Nucleus accumbens (tissue), 56 donors: ENCODE measurements around the gene SYT12.

Experiments
- DNase-seq, 56 donors: peaks; one replicate each; lab custom pipeline; 2025; lab: John Stamatoyannopoulos, UW

SYT12 gene

DNA sequence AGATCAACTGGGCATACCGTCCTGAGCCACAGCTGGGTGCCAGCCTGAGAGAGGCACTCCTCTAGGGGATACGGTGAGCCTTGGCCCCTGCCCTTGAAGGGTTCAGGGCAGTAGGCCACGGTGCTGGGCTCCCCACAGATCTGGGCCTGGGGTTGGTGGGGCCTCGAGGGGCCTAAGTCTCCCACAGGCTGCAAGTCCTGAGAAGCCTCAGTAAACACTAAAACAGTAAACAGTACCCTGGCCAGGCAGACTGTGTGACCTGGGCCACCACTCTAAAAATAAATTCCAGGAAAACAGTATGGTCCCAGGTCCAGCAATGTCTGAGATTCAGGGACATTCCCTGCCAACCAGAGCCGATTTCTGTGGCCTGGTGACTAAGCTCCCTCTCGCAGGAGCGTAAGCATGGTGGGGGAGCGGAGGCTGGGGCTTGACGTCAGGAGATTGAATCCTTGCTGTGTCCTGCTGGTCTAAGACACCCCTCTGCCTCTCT lies 31.5 kb downstream of the SYT12 start:
- DNase-seq: no peak

DNA sequence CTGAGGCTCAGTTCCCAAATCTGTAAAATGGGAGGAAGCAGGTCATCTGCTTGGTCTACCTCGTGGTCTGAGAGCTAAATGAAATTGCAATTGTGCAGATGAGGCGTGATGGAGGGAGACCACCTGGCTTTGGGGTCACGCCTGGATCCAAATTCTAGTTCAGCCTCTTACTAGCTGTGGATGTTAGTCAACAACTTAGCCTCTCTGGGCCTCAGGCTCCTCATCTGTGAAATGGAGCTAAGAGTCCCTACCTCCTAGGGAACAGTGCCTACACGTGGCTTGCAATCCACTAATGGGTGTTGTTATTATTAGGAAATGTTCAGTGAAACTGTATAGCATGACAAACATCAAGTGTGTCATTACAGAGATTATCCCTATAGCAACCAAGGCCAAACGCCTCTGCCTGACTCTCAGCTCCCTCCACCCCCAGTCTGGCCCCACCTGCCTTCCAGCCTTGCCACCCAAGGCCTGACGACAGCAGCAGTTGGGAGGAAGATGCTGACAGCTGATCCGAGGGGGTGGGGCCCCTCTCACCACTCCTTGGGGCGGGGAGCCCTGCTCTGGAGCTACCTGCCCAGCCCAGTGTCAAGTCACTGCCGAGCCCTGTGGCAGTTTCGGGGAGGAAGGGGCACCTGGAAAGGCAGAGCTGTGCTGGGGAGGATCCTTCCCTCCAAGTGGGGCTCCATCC lies 32.0 kb downstream of the SYT12 start:
- peak in 31 of 56 donors; percentile 3 to 82 (median 49) for DNase-seq

DNA sequence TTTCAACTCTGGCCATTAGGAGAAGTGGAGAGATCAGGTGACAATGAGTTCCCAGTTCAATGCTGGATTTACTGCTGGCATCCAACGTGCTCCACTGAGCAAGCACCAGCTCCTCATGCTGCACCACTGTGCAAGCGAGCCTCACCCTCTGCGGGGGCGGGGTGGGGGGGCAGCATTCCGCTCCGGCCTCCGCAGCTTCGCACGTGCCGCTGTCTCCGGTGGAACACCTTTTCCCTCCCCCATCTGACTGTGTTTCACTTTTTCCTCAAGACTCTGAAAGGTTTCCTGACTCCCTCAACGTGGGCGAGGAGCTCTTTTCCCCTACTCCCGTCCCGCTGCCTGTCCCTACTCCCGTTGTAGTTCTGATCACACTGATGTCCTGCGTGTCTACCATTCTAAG lies 32.9 kb downstream of the SYT12 start:
- peak in 31 of 56 donors; percentile 5 to 74 (median 37) for DNase-seq

DNA sequence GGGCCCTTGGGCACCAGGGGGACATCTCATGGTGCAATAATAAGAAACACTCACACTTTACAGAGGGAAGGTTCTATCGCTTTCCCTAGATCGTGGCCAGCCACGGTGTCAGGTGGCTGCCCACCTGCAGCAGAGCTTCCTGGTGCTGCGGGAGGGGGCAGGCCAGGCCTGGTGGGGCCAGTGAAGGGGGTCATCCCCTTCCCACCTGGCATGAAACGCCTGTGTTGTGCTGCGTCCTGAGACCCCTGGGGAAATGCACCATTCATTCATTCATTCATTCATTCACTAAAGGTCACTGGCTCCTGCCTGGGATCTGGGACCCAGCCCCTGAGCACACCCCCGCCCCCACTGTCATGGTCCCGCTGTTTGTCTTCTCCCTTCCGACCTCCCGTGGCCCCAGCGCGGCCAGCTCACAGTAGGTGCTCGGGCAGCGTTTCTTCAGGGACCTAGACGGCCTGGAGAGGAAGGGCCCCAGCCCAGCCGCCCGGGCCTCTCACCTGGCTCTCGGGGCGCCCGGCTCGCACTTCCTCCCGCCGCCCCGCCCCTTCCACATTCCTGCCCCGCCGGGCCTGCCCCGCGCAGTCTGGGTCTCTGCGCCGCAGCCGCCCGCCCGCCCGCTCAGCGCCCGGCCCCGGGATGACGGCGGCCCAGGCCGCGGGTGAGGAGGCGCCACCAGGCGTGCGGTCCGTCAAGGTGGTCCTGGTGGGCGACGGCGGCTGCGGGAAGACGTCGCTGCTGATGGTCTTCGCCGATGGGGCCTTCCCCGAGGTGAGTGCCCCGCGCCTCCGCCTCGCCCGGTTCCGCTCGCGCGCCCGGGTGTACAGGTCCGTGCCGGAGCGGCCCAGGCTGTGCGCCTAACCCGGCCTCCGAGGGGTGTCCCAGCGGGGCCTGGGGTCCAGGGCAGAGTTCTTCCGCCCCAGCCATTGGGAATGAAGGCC lies 33.6 kb downstream of the SYT12 start, which contains the start of gene RHOD:
Gene RHOD, plus strand, starts transcription at position 581 of the 938 bp plus-strand sequence. Its CDS starts 56 bp downstream, at position 637.
- DNase-seq: no peak

DNA sequence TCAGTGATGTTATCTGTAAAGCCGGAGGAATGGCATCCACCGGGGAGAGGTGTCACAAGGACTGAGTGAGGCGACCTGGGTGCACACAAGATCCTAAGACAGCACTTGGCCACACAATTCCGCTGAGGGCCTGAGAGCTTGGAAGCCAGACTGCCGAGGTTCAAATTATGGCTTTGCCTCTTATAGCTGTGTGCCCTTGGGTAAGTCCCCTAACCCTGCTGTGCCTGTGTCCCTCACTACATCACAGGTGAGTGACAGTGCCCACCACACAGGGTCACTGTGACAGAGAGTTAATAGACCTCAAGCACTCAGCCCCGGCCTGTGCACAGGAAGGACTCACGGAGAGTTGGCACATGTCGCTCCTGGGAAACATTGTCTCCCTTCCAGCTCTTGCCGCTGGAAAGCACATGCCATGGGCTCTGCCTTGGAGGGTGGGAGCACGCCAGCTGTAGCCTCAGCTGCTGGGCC lies 34.3 kb downstream of the SYT12 start:
- no peak for DNase-seq

DNA sequence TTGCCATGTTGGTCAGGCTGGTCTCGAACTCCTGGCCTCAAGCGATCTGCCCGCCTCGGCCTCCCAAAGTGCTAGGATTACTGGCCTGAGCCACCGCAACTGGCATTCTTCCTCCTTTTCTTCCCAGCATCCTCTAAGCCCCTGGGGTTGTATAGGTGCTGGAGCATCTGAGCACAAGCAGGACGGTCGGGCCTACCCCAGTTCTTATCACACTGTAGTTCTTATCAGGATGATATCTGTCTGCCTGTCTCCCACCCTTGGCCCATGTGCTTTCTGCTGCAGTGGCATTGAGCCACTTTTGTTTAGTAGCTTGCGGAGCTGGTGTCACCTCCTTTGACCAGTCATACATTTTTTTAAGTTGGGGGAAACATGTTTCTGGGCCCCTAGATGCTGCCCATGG lies 35.6 kb downstream of the SYT12 start:
- no peak for DNase-seq

DNA sequence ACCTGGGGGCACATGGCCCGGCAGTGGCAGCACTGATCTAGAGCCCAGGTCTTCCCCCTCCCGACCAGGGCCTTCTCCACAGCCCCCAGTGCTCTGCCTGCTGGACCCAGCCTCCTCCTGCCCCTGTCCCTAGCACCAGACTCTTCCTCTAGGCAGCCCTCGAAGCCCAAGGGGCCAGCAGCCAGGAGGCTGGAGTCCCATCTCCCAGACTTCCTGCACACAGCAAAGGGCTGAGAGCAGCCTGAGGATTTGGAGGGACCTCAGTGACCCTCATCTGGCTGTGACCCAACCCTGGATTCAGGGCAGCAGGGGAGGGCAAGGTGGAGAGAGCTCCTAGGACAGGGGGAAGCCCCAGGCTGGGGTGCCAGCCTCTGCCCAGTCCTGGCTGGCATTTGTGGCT lies 36.7 kb downstream of the SYT12 start:
- no peak for DNase-seq

DNA sequence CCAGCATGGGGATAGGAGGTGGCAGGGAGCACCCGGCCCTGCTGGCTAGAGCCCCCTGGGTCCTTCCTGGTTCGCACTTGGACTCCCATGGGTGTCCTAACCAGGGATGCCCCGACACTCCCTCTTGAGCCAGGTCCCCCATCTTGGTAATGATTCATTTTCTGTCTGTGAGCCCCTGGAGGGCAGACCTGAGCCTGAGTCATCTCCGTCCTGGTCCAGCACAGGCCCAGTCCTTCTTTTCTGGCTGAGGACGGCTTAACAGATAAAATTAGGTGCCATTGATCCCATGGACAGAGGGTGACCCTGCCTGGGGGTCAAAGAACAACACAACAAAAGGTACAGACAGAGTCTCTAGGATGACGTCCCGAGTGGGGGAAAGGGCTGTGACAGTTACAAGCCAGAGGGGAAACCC lies 37.2 kb downstream of the SYT12 start:
- DNase-seq: no peak

DNA sequence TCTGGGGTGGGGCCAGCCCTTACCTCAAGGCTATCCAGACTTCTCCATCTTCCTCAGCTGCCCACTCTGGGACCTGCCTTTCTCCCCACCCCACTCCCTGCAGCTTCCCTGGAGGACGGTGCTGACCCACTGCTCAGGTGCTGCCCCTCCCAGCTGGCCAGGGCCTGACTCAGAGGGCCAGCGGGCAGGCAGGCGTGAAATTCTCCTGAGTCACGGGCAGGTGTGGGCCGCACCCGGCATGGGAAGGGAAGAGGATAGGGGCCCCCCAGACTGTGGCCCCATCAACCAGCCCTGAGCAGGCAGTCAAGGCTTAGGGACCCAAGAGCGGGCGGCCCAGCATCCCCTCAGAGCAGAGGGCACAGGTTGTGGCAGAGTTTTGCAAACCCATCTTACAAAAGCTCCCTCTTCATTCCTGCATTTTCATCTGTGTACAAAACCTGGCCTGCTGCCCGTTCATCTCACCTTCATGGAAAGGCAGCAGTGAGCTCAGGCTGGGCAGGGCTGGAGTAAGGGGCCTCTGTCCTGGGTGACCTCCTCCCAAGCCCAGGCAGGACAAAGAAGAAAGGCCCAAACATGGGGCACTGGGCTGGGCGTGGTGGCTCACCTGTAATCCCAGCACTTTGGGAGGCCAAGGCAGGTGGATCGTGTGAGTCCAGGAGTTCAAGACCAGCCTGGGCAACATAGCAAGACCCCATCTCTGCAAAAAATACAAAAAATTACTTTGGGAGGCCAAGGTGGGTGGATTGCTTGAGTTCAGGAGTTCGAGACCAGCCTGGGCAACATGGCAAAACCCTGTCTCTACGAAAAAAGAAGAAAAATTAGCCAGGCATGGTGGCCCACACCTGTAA lies 39.8 kb downstream of the SYT12 start:
- no peak for DNase-seq

DNA sequence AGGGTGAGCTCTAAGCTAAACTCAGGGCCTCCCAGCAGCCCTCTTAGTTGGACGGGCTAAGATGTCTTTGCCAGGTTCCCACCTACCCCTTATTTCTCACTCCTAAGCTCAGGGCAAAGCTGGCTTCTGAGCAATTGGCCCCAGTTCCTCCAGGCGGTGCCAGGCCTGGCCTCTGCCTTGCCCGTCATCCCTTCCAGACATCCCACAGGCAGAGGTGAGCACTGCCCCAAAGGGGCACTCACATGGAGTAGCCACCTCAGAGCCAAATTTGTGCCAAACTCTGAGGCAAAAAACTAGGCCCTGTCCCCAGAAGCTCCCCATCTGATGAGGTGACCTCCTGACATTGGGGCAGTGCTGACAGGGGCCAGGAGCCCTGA lies 43.4 kb downstream of the SYT12 start:
- DNase-seq: no peak

DNA sequence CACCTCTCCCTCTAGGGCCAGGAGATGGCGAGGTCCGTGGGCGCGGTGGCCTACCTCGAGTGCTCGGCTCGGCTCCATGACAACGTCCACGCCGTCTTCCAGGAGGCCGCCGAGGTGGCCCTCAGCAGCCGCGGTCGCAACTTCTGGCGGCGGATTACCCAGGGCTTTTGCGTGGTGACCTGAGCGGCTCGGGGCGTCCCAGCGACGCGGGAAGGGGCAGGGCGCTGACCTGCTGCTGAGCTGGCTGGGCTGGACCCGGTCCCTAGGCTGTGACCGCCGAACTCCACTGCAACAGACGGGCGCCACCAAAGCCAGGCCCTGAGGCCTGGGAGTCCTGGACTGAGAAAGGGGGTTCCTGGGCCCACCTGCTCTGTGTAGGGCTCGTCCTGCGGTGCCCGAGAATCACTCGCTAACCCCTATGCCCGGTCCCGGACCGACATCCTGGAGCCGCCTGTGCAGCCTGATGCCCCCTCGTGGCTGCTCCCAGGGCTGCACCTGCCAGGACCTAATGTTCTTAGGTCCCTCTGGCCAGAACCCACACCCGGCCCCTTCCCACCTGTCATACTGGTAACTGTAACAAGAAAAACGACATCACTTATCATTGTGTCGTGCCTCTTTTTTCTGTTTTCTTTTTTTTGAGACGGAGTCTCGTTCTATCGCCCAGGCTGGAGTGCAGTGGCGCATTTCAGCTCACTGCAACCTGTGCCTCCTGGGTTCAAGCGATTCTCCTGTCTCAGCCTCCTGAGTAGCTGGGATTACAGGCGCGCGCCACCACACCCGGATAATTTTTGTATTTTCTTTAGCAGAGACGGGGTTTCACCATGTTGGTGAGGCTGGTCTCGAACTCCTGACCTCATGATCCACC lies 48.7 kb downstream of the SYT12 start:
- peak in 41 of 56 donors; percentile 7 to 73 (median 30) for DNase-seq

DNA sequence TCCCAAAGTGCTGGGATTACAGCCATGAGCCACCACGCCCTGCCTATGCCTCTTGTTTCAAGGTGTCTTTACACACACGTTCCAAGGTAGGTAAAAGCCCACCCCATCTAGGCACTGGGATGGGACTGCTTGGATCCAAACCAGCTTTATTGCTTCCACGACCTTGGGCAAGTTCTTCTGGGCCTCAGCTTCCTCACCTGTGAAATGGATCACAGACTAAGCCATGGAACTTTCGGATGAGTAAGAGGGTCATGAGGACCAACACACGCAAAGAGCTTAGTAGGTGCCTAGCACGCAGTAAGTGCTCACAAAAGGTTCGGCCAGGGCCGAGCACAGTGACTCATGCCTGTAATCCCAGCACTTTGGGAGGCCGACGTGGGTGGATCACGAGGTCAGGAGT lies 49.4 kb downstream of the SYT12 start:
- no peak for DNase-seq

DNA sequence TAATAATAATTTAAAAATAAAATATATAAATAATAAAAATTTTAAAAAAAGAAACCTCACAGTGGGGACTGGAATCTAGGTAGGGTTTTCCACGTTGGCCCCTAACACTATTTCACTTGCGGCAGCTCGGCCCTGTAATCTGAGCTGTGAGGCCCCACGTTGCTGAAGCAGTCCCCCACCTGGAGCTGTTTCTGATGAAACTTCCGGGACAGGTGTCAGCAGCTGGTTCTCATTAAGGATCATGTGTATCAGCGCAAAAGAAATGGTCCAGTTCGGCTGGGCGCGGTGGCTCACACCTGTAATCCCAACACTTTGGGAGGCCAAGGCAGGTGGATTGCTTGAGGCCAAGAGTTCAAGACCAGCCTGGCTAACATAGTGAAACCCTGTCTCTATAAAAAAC lies 51.0 kb downstream of the SYT12 start:
- no peak for DNase-seq

DNA sequence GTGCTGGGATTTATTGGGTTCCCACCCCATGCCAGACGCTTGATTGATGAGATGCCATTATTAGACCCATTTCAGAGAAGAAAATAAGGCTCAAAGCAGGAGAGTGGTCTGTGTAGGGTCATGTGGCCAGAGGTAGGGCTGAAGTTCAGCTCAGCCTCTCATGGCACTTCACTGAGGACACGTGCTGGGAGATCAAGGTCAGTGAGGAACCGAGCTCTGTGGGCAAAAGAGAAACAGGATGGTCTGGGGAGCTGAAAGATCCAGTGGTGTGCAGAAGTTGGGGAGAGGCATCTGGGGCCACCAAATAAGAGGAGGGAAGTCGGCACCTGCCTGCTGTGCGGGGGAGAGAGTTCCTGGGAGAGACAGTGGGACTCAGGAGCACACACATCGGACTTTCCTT lies 53.3 kb downstream of the SYT12 start:
- no peak for DNase-seq

DNA sequence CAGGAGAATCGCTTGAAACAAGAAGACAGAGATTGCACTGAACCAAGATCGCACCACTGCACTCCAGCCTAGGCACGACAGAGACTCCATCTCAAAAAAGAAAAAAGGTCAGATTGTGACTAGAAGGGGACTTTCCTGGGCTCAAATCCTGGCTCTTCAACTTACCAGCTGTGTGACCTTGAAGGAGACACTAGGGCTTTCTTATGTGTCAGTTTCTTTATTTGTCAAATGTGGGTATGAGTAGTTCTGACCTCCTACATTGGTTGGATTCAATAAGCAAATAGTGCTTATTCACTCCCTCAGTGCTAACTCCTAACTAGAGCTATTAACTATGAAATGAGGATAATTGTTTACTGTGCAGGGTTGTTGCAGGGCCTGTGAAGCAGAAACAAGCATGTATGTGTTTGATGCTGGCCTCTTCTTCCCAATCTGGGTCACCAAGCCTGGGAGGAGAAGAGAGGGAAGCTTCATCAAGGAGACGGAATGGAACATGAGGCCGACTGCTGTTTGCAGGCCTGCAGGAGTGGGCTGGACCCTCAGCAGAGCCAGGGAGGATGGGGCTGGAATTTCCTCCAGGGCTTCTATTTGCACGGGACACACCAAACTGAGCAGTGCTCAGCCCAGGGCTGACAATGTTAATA lies 56.3 kb downstream of the SYT12 start:
- no peak for DNase-seq

DNA sequence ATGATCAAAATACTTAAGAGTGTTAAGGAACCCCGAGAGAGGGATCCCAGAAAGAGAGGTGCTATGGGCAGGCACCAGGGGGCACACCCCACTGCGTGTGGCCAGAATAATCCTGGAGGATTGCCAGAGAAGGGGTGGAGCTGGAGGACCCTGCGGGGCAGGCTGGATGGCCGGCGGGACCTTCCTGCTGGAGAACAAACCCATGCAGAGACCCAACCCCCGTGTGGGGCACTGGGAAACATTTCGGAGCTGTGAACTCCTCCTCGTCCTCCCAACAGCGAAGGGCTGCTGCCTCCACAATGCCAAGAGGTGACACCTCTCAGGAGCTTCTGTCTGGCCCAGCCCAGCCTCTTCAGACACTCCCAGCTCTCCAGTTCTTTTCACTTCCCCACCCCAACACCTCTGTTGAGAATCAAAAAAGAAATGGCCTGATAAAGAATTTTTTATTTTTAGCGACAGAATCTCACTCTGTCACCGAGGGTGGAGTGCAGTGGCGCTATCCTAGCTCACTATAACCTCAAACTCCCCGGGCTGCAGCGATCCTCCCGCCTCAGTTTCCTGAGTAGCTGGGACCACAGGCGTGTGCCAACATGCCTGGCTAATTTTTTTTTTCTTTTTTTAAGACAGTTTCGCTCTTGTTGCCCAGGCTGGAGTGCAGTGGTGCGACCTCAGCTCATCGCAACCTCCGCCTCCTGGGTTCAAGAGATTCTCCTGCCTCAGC lies 59.3 kb downstream of the SYT12 start:
- peak in 1 of 56 donors; percentile 3 for DNase-seq

DNA sequence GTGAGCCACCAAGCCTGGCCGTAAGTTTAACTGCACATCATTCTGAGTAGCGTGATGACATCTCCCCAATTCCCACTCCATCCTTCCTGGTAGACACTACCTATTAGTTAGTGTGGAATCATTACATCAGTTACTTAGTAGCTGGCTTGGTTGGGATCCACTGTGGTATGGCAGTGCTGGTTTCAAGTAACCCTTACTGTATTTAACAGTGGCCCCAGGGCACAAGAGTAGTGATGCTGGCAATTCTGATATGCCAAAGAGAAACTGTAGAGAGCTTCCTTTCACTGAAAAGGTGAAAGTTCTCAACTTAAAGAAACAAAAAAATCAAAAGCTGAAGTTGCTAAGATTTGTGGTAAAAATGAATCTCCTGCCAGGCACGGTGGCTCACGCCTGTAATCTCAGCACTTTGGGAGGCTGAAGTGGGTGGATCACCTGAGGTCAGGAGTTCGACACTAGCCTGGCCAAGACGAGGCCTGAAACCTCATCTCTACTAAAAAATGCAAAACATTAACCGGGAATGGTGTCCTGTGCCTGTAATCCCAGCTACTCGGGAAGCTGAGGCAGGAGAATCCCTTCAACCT lies 60.9 kb downstream of the SYT12 start:
- DNase-seq: no peak

DNA sequence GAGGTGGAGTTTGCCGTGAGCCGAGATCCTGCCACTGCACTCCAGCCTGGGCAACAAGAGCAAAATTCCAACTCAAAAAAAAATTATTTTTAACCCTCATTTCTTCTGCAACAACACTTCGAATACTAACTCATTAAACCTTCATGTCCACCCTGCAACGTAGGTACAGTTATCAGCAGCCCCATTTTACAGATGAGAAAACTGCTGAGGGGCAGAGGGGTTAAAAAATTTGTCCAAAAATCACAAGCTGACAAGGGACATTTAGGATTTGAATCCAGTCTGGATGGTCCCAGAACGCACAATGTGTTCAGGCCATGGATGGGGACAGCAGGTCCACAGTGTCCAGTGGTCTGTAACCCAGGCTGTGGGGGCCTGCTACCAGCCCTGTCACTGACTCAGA lies 62.7 kb downstream of the SYT12 start:
- no peak for DNase-seq
